Spinal cord (tissue), 10 donors: Measurements from ENCODE around the gene LINGO3. TPM values are rescaled to one million over a fixed set of nuclear protein-coding genes. Genes with fewer than 3 reads are reported as not detected.

Experiments
- DNase-seq, 6 donors: peaks; one replicate each; pipeline versions ENCODE4 v3.0.0 to v3.0.0-alpha.2; 2013 to 2015; ENCODE audit warnings: low spot score in 6 of 6, low read depth in 4 of 6
- H3K27ac ChIP-seq: one replicate; pipeline ENCODE4 v1.5.1; 2013; ENCODE audit warnings: low read depth, low read length, control low read depth
- H3K27me3 ChIP-seq: one replicate; pipeline ENCODE4 v1.6.1; 2013; ENCODE audit warnings: low read length; ENCODE audit not compliant: control insufficient read depth, insufficient read depth
- H3K36me3 ChIP-seq: one replicate; pipeline ENCODE4 v1.6.1; 2013; ENCODE audit warnings: low read length; ENCODE audit not compliant: control insufficient read depth, insufficient read depth
- H3K4me1 ChIP-seq: one replicate; pipeline ENCODE4 v1.6.1; 2013; ENCODE audit warnings: low read length; ENCODE audit not compliant: control insufficient read depth, insufficient read depth
- H3K4me3 ChIP-seq: one replicate; pipeline ENCODE4 v1.5.1; 2013; ENCODE audit warnings: low read depth, low read length, control low read depth
- H3K9me3 ChIP-seq: one replicate; pipeline ENCODE4 v1.6.1; 2013; ENCODE audit warnings: low read length; ENCODE audit not compliant: control insufficient read depth, insufficient read depth
- WGBS: methylation state at CpG from one replicate; pipeline ENCODE4 v1.1.5; 2013; ENCODE audit warnings: missing lambda C conversion rate; ENCODE audit not compliant: insufficient coverage; 5-methylcytosine and 5-hydroxymethylcytosine counted together
- long read RNA-seq, 4 donors: transcript quantifications; one replicate each; lab custom pipeline, GENCODE V29; 2026
- polyA plus RNA-seq, 2 donors: library from polyadenylated mRNA; unstranded; fragments of 120-200 nt; gene quantifications; one replicate each; pipeline ENCODE4 v1.2.1, GENCODE V29; 2013; ENCODE audit not compliant: insufficient read length in 2 of 2
- total RNA-seq, 2 donors: library from RNA; depleted of rRNA in 1 of 2; stranded (reverse); fragments of 120-200 nt in 1 of 2; fragments of >200 nt in 1 of 2; gene quantifications; one replicate each; pipeline versions ENCODE4 v1.2.3 to v1.2.4, GENCODE V29; 2013 to 2014
- donor health status: healthy.

LINGO3 gene, protein sequence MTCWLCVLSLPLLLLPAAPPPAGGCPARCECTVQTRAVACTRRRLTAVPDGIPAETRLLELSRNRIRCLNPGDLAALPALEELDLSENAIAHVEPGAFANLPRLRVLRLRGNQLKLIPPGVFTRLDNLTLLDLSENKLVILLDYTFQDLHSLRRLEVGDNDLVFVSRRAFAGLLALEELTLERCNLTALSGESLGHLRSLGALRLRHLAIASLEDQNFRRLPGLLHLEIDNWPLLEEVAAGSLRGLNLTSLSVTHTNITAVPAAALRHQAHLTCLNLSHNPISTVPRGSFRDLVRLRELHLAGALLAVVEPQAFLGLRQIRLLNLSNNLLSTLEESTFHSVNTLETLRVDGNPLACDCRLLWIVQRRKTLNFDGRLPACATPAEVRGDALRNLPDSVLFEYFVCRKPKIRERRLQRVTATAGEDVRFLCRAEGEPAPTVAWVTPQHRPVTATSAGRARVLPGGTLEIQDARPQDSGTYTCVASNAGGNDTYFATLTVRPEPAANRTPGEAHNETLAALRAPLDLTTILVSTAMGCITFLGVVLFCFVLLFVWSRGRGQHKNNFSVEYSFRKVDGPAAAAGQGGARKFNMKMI
- 1 to 10 TPM in 1 of 2 donors, under 1 TPM in 1; 0.94 to 2.9 TPM for total RNA-seq
- 1 to 10 TPM; 6.3 to 7.4 TPM for polyA plus RNA-seq
- long read RNA-seq, donor 1: 0 reads
- long read RNA-seq, donor 2, transcript LINGO3-201 (1 exons, 2,241 nt): major isoform, 6 of 6 reads
- long read RNA-seq, donor 2, partial matches to known transcripts: 0 of 6 reads
- long read RNA-seq, donor 2, other reads (novel, unspliced or antisense): 0 of 6 reads
- long read RNA-seq, donor 3, partial matches to known transcripts: 0 of 3 reads
- long read RNA-seq, donor 3, other reads (novel, unspliced or antisense): 0 of 3 reads
- long read RNA-seq, donor 4, partial matches to known transcripts: 0 of 1 reads
- long read RNA-seq, donor 4, other reads (novel, unspliced or antisense): 0 of 1 reads

DNA sequence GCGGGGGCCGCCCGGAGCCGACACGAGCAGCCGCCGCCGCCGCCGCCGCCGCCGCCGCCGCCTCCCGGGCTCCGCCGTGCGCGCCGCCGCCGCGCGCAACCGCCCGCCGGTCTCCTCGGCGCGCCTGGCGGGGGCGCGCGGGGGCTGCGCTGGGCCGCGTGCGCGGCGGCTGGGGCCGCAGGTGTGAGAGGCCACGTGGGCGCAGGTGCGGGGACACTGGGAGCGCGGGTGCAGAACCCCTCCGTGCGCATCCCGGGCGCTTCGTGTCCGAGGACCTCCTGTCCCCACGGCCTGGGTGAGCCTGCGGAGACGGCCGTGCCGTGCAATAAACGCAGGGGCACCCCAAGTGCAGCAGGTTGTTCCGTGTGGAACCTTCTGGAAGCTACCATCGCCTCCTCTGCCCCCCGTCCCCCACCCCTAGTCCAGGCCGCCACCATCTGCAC is at the start of gene LINGO3:
Gene LINGO3 (minus strand): TSS at position 41 of the 443 bp plus-strand sequence. CDS start 16,378 bp downstream, outside the sequence.
- peaks cover 21% of the 10 kb centered on the region for H3K27me3 ChIP-seq
- WGBS: 2% methylated on average over 63 of the region's 63 CpGs
- peak in 2 of 6 donors; percentile 48 to 69 for DNase-seq
- H3K36me3 ChIP-seq: peaks cover 8% of the 10 kb centered on the region
- peaks cover 43% of the 10 kb centered on the region for H3K4me1 ChIP-seq
- no peak within 1 kb of the TSS for H3K27ac ChIP-seq
- H3K9me3 ChIP-seq: no peaks in the 10 kb centered on the region
- H3K4me3 ChIP-seq: peak within 1 kb of the TSS; percentile 39

DNA sequence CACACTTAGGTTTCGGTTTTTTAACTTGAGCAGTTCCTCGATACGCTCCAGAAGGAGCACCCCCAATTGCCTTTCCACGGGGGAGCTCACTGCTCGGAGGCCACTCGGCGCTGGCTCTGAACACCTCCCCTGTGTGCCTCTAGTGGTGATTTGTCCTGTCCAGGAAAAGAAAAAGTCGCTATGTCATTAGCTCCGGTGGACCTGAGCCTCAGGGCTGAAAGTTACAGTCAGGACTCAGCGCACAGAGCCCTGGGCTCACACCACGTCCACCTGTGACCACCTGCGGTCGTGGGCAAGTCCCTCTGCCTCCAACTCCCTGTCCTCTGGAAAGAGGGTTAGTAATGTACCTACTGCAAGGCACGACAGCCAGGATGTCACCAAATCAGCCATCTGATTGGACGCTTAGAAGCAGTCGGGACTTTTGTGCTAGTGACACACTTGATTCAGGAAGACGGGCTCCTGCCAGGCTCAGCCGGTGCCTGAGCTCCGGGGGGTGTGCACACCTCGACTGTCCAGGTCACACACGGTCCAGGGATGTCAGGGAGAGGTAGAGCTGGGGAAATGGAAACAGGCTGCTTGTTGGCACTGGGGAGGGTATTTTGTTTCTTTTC is 48.2 kb upstream of the LINGO3 start:
- Histone ChIP-seq H3K4me3 (no peak overlapping the region), H3K27me3 (peaks cover 13% of the 10 kb centered on the region), H3K4me1 (peaks cover 10% of the 10 kb centered on the region), H3K36me3 (peaks cover 60% of the 10 kb centered on the region), H3K27ac (no peak overlapping the region), H3K9me3 (no peaks in the 10 kb centered on the region)
- WGBS: 83% methylated on average over 21 of the region's 21 CpGs
- DNase-seq: no peak

DNA sequence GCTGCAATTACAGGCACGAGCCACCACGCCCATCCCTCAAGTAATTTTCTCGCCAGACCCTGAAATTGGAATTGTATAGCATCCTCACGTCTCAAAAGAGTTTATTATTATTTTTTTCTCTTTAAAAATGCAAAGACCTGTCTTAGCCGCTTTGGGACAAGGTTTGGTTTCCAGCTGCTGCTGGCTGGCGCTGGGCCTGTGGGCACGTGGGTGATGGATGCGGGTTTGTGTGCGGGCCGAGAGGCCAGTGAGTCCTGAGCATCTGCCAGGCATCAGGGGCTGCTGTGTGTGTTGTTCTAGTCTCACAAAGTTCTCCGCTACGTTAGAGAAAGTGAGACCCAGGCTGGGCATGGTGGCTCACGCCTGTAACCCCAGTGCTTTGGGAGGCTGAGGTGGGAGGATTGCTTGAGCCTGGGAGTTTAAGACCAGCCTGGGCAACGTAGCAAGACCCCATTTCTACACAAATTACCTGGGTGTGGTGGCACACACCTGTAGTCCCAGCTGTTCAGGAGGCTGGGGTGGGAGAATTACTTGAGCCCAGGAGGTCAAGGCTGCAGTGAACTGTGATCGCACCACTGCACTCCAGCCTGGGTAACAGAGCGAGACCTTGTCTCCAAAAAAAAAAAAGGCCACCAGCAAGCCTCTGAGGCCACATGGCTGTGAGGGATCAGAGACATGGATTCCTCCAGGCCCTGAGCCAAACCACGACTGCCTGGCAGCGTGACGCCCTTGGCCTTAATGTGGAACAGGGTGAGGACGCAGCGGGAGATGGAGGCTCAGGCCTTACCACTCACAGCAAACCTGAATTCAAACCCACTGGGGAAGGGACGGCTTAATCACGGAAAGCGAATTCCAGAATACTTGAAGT is 47.4 kb upstream of the LINGO3 start:
- WGBS: 87% methylated on average over 15 of the region's 24 CpGs
- Histone ChIP-seq H3K4me3 (no peak overlapping the region), H3K36me3 (peaks cover 68% of the 10 kb centered on the region), H3K27ac (no peak overlapping the region), H3K4me1 (peaks cover 7% of the 10 kb centered on the region), H3K9me3 (no peaks in the 10 kb centered on the region), H3K27me3 (peaks cover 7% of the 10 kb centered on the region)
- no peak for DNase-seq

DNA sequence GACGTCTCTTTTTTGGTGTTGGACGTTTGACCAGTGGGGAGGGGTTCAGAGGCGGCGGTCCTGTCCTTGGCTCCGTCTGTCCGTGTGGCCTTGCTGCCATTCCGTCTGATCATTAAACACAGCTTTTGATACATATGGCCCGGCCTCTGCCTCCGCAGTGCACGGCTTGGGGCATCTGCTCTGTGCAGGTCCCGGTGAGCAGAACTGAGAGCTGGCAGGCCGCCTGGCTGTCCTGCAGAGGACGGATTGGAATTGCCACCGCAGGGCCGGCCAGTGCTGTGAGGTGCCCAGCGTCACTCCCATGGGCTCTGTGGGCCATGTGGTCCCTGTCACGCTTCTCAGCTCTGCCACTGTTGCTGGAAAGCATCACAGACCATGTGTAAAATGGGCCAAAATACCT is 46.7 kb upstream of the LINGO3 start:
- peaks cover 2% of the 10 kb centered on the region for H3K4me1 ChIP-seq
- H3K36me3 ChIP-seq: peaks cover 74% of the 10 kb centered on the region
- no peak for DNase-seq
- H3K27ac ChIP-seq: no peak overlapping the region
- 79% methylated on average over 16 of the region's 17 CpGs for WGBS
- H3K4me3 ChIP-seq: no peak overlapping the region
- H3K9me3 ChIP-seq: no peaks in the 10 kb centered on the region
- peaks cover under 1% of the 10 kb centered on the region for H3K27me3 ChIP-seq

DNA sequence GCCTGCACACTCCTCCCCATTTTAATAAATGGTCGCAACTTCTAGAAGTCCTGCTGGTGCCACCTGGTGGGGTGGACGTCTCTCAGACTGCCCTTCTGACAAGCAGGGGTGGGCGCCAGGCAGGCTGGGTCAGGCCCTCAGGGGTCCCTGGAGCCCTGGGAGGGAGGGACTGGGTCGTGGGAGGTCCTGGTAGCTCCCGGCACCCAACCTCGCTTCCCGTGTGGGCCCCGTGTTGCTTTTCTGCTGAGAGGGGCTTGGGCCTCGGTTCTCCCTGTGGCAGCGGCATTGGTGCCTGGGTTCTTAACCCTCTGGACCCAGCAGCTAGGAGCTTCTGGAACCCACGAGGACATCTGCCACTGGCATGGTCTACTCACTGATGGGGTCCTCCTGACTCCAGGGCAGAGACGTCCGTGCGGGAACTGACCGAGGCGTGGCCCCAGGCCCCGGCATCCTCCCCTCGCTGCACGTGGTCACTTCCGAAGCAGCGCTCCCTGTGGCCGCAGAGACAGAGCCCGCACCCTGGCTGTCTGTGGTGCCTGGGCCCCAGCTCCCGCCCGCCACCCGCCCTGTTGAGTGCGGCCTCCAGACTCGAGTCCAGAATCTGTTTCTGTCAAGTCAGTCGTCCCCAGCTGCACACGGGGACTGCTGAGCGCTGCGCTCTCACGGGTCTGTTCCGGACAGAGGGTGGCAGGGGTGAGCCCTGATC is 46.1 kb upstream of the LINGO3 start:
- H3K27ac ChIP-seq: no peak overlapping the region
- H3K4me1 ChIP-seq: no peaks in the 10 kb centered on the region
- no peak for DNase-seq
- WGBS: 84% methylated on average over 32 of the region's 34 CpGs
- H3K4me3 ChIP-seq: no peak overlapping the region
- peaks cover 74% of the 10 kb centered on the region for H3K36me3 ChIP-seq
- H3K9me3 ChIP-seq: no peaks in the 10 kb centered on the region
- no peaks in the 10 kb centered on the region for H3K27me3 ChIP-seq

DNA sequence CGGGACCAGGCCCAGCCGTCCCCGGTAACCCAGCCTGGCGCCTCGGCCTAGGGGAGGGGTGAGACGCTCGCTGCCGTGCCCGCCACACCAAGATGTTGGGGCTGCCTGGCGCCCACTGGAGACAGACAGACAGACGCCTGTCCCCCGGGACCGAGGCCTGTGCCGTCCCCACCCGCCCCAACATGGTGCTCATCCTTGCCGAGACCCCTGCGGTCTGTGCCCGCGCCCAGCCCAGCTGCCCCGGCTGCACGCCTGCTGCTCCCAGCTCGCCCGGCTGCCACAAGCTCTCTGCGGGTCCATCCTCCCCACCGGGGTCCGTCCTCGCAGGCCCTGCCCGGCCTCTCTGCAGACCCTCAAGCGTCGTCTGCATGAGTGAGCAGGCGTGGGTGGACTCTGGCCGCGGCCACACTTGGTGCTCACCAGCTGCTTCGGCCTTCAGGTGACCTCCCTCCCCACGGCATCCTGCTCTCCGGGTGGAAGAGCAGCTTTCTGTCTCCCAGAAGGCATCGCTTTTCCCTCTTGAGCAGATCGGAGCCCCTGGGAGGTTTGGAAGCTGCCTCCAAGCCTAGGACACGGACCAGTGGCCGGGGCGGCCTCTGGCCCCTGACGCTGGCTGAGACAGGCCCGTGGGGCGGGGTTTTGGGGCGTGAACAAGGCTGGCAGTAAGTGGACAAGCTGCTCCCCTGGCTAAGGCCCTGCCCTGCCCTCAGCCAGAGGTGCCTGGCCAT is 45.4 kb upstream of the LINGO3 start:
- WGBS: 93% methylated on average over 44 of the region's 45 CpGs
- Histone ChIP-seq H3K36me3 (peaks cover 80% of the 10 kb centered on the region), H3K27ac (no peak overlapping the region), H3K27me3 (no peaks in the 10 kb centered on the region), H3K4me3 (no peak overlapping the region), H3K9me3 (no peaks in the 10 kb centered on the region), H3K4me1 (no peaks in the 10 kb centered on the region)
- no peak for DNase-seq

DNA sequence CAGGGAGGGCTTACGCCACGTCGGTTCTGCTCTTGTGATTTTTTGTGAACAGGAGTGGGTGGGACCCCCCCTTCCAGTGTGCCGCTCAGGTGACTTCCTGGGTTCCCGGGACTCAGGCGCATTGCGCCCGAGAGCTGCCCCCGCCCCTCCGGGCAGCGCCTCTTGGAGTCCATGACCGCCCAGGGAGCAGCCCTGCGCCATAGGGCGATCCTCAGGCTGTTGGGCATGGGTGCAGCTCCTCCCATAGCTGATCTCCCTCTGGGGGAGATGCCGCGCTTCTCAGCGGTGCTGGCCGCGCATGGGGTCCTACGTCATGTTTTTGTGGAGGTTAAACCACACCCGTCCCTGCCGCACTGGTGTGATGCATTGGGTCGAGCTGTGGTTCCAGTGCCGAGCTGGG is 44.2 kb upstream of the LINGO3 start:
- no peaks in the 10 kb centered on the region for H3K9me3 ChIP-seq
- no peaks in the 10 kb centered on the region for H3K4me1 ChIP-seq
- no peak overlapping the region for H3K4me3 ChIP-seq
- peaks cover 79% of the 10 kb centered on the region for H3K36me3 ChIP-seq
- H3K27me3 ChIP-seq: no peaks in the 10 kb centered on the region
- H3K27ac ChIP-seq: no peak overlapping the region
- 94% methylated on average over 22 of the region's 24 CpGs for WGBS
- DNase-seq: no peak

DNA sequence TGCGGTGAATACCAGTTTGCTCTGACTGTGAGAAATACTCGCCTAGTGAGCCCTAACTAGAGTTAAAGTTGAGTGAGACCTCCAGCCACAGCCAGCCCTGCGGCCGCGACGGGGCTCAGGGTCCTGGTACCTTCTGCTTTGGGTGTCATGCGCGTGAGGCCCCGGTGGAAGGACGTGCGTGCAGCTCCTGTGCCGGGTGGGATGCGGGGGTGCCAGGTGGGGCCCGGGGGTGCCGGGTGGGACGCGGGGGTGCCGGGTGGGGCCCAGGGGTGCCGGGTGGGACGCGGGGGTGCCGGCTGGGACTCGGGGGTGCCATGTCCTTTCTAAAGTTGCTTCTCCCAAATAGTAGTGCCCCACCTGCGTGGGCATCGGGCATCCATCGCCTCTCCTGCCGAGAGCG is 43.6 kb upstream of the LINGO3 start:
- Histone ChIP-seq H3K27ac (no peak overlapping the region), H3K27me3 (no peaks in the 10 kb centered on the region), H3K36me3 (peaks cover 79% of the 10 kb centered on the region), H3K4me1 (no peaks in the 10 kb centered on the region), H3K9me3 (no peaks in the 10 kb centered on the region), H3K4me3 (no peak overlapping the region)
- 94% methylated on average over 21 of the region's 28 CpGs for WGBS
- DNase-seq: no peak
